GM12878 (cell line): ENCODE data around the gene COQ9. TPM values are rescaled to one million over a fixed set of nuclear protein-coding genes. Genes with fewer than 3 reads are reported as not detected.

ENCODE experiments used
- CHD2 ChIP-seq: IDR thresholded peaks from 2 replicates; pipeline ENCODE4 v1.6.1; 2011; ENCODE audit warnings: low read depth, low read length, improper control_type of control experiment, borderline replicate concordance
- HCFC1 ChIP-seq: fragments of 150-350 bp; IDR thresholded peaks from 2 replicates; pipeline ENCODE4 v1.6.1; 2014; ENCODE audit warnings: low read length
- MXI1 ChIP-seq: fragments of 150-350 bp; IDR thresholded peaks from 2 replicates; pipeline ENCODE4 v1.6.1; 2011; ENCODE audit warnings: low read depth, mild to moderate bottlenecking, inconsistent platforms, low read length, improper control_type of control experiment
- NBN ChIP-seq: fragments of 450-650 bp; IDR thresholded peaks from 2 replicates; pipeline ENCODE4 v1.6.1; 2016
- NR2C1 ChIP-seq: fragments of 450-650 bp; IDR thresholded peaks from 2 replicates; pipeline ENCODE4 v1.6.1; 2017; ENCODE audit warnings: antibody characterized with exemption, mild to moderate bottlenecking, moderate library complexity
- RAD51 ChIP-seq: fragments of 450-650 bp; IDR thresholded peaks from 2 replicates; pipeline ENCODE4 v1.6.1; 2016; ENCODE audit warnings: moderate library complexity, mild to moderate bottlenecking, inconsistent platforms
- REST ChIP-seq: IDR thresholded peaks from 2 replicates; pipeline ENCODE4 v1.6.1; 2012; ENCODE audit warnings: mild to moderate bottlenecking, low read depth, low read length
- RUNX3 ChIP-seq: IDR thresholded peaks from 2 replicates; pipeline ENCODE4 v1.6.1; 2012; ENCODE audit warnings: low read length, inconsistent platforms
- SIN3A ChIP-seq: IDR thresholded peaks from 2 replicates; pipeline ENCODE4 v1.6.1; 2012; ENCODE audit warnings: low read depth, low read length, improper control_type of control experiment
- SMAD5 ChIP-seq: IDR thresholded peaks from 2 replicates; pipeline ENCODE4 v1.6.1; 2016; ENCODE audit warnings: antibody characterized with exemption, low read depth
- SUPT20H ChIP-seq: IDR thresholded peaks from 2 replicates; pipeline ENCODE4 v1.6.1; 2011; ENCODE audit warnings: low read depth, mild to moderate bottlenecking, low read length, moderate library complexity, borderline replicate concordance; ENCODE audit not compliant: control insufficient read depth
- TCF12 ChIP-seq: IDR thresholded peaks from 2 replicates; pipeline ENCODE4 v1.6.1; 2011; ENCODE audit warnings: low read depth, mild to moderate bottlenecking, low read length
- YY1 ChIP-seq: IDR thresholded peaks from 2 replicates; pipeline ENCODE4 v1.6.1; 2011; ENCODE audit warnings: low read depth, mild to moderate bottlenecking, low read length
- ZNF207 ChIP-seq: fragments of 450-650 bp; IDR thresholded peaks from 2 replicates; pipeline ENCODE4 v1.6.1; 2014; ENCODE audit warnings: antibody characterized with exemption, mild to moderate bottlenecking, borderline replicate concordance
- polyA plus RNA-seq, 11 experiments: library from polyadenylated mRNA; depleted of rRNA in 4 of 11; unstranded in 6 of 11; stranded (reverse) in 5 of 11; fragments of >200 nt; fragmentation: Nextera tagmentation in 4 of 11; fragmentation: Illumina TruSeq in 1 of 11; extraction: Ambion mirVana in 4 of 11; extraction: Trizol in 1 of 11; gene quantifications; 1 replicate in 1 of 11; 2 replicates in 10 of 11; pipeline versions ENCODE4 v1.2.1 to v1.2.3, GENCODE V29; 2011 to 2016; ENCODE audit warnings: inconsistent platforms in 2 of 11, missing spikeins in 2 of 11, low read depth in 1 of 11
- total RNA-seq, 4 experiments: library from RNA; depleted of rRNA in 3 of 4; stranded (reverse); fragments of >200 nt in 3 of 4; fragmentation: Illumina TruSeq in 1 of 4; extraction: Trizol in 1 of 4; gene quantifications; 2 replicates each; pipeline versions ENCODE4 v1.2.1 to v1.2.3, GENCODE V29; 2013 to 2021
- TF ChIP-seq, protein P1 (sequence below), 3 experiments: IDR thresholded peaks in 2 of 3; conservative IDR thresholded peaks in 1 of 3; 2 replicates each; pipeline ENCODE4 v1.5.1; 2011; ENCODE audit warnings: low read depth in 3 of 3, low read length in 3 of 3, mild to moderate bottlenecking in 3 of 3, control low read depth in 2 of 3, moderate library complexity in 2 of 3, inconsistent platforms in 1 of 3, mixed read lengths in 1 of 3; ENCODE audit not compliant: control insufficient read depth in 2 of 3, insufficient read depth in 1 of 3; ENCODE audit errors: extremely low read depth in 1 of 3
- TF ChIP-seq, protein P2 (sequence below): fragments of 450-650 bp; IDR thresholded peaks from 2 replicates; pipeline ENCODE4 v1.6.1; 2018; ENCODE audit warnings: borderline replicate concordance, mild to moderate bottlenecking; ENCODE audit not compliant: partially characterized antibody
- TF ChIP-seq, protein P3 (sequence below): fragments of 450-650 bp; IDR thresholded peaks from 2 replicates; pipeline ENCODE4 v1.6.1; 2016; ENCODE audit warnings: mild to moderate bottlenecking, moderate library complexity, borderline replicate concordance

COQ9 gene
- total and polyA plus RNA-seq, 10 of the 15 experiments (the other 5 are each of a cell fraction or from before 2014, with no cell fraction given) = 24.1 to 79.7 (median 50.1) TPM

GRCh38 chr16:57462209-57462977, 15.1 kb downstream of the COQ9 start, which contains the start of gene POLR2C (continued):
- TF ChIP-seq REST (0 out of 2 replicates have a peak, but pooled peaks have one; percentile 28), MXI1 (peak; percentile 35; the same call in 1 of the 2 replicates), TCF12 (peak; percentile 73; the same call in 1 of the 2 replicates), YY1 (peak; percentile 88), SIN3A (0 out of 2 replicates have a peak, but pooled peaks have one; percentile 53), NR2C1 (peak; percentile 34; the same call in 1 of the 2 replicates), SMAD5 (peak; percentile 86; the same call in 1 of the 2 replicates), ZNF207 (peak; percentile 48; the same call in 1 of the 2 replicates), NBN (peak; percentile 65; the same call in 1 of the 2 replicates), SUPT20H (no peak), CHD2 (peak; percentile 41; the same call in 1 of the 2 replicates), HCFC1 (peak; percentile 78), RAD51 (no peak), RUNX3 (peak; percentile 86)
- TF ChIP-seq, protein P1, sequence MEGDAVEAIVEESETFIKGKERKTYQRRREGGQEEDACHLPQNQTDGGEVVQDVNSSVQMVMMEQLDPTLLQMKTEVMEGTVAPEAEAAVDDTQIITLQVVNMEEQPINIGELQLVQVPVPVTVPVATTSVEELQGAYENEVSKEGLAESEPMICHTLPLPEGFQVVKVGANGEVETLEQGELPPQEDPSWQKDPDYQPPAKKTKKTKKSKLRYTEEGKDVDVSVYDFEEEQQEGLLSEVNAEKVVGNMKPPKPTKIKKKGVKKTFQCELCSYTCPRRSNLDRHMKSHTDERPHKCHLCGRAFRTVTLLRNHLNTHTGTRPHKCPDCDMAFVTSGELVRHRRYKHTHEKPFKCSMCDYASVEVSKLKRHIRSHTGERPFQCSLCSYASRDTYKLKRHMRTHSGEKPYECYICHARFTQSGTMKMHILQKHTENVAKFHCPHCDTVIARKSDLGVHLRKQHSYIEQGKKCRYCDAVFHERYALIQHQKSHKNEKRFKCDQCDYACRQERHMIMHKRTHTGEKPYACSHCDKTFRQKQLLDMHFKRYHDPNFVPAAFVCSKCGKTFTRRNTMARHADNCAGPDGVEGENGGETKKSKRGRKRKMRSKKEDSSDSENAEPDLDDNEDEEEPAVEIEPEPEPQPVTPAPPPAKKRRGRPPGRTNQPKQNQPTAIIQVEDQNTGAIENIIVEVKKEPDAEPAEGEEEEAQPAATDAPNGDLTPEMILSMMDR (IDR thresholded peaks at IDR 0.05 in 2 of 3, conservative IDR thresholded peaks at IDR 0.05 in 1 of 3; ENCODE audit: control insufficient read depth in 2 of 3, extremely low read depth in 1 of 3, insufficient read depth in 1 of 3, low read depth in 3 of 3, low read length in 3 of 3) = peak; percentile 96 to 99 (median 96); a peak in 5 of 6 replicates
- TF ChIP-seq, protein P2, sequence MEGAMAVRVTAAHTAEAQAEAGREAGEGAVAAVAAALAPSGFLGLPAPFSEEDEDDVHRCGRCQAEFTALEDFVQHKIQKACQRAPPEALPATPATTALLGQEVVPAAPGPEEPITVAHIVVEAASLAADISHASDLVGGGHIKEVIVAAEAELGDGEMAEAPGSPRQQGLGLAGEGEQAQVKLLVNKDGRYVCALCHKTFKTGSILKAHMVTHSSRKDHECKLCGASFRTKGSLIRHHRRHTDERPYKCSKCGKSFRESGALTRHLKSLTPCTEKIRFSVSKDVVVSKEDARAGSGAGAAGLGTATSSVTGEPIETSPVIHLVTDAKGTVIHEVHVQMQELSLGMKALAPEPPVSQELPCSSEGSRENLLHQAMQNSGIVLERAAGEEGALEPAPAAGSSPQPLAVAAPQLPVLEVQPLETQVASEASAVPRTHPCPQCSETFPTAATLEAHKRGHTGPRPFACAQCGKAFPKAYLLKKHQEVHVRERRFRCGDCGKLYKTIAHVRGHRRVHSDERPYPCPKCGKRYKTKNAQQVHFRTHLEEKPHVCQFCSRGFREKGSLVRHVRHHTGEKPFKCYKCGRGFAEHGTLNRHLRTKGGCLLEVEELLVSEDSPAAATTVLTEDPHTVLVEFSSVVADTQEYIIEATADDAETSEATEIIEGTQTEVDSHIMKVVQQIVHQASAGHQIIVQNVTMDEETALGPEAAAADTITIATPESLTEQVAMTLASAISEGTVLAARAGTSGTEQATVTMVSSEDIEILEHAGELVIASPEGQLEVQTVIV = no peak
- TF ChIP-seq, protein P3, sequence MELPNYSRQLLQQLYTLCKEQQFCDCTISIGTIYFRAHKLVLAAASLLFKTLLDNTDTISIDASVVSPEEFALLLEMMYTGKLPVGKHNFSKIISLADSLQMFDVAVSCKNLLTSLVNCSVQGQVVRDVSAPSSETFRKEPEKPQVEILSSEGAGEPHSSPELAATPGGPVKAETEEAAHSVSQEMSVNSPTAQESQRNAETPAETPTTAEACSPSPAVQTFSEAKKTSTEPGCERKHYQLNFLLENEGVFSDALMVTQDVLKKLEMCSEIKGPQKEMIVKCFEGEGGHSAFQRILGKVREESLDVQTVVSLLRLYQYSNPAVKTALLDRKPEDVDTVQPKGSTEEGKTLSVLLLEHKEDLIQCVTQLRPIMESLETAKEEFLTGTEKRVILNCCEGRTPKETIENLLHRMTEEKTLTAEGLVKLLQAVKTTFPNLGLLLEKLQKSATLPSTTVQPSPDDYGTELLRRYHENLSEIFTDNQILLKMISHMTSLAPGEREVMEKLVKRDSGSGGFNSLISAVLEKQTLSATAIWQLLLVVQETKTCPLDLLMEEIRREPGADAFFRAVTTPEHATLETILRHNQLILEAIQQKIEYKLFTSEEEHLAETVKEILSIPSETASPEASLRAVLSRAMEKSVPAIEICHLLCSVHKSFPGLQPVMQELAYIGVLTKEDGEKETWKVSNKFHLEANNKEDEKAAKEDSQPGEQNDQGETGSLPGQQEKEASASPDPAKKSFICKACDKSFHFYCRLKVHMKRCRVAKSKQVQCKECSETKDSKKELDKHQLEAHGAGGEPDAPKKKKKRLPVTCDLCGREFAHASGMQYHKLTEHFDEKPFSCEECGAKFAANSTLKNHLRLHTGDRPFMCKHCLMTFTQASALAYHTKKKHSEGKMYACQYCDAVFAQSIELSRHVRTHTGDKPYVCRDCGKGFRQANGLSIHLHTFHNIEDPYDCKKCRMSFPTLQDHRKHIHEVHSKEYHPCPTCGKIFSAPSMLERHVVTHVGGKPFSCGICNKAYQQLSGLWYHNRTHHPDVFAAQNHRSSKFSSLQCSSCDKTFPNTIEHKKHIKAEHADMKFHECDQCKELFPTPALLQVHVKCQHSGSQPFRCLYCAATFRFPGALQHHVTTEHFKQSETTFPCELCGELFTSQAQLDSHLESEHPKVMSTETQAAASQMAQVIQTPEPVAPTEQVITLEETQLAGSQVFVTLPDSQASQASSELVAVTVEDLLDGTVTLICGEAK = peak; percentile 95
